Ammon's horn (tissue), 1 donor: ENCODE measurements around the gene SARM1.
A peak's percentile ranks its signal among the peaks of the same experiment; 100 is the strongest.
"Not testable (repeated sequence)": the region's sequence is repeated elsewhere in the genome, so short reads cannot be mapped to it uniquely, and the experiment has no call there.

ENCODE experiments used
- DNase-seq: peaks from one replicate; pipeline ENCODE4 v3.0.0-alpha.2; 2016; ENCODE audit warnings: low spot score

The SARM1 gene

GRCh38 chr17:28425206-28425605 lies 53.7 kb downstream of the SARM1 start:
- DNase-seq = no peak

- DNase-seq = no peak
These were observed 54.6 kb downstream of the SARM1 start for GRCh38 chr17:28426081-28426519.

DNA sequence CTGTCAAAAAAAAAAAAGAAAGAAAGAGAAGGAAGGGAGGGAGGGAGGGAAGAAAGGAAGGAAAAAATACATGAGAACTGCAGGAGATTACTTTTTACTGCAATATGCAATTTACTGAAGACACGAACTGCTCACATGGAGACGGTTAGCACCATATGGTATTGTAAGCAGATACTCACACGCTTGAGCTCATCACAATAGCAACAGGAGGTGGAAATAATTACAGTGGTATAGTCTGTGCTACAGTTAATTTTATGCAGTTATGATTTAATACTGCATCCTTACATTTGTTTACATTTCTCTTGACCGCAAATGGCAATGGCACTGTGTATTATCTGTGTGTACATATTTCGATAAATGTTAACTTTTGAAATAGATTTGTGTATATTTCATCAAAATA lies 55.9 kb downstream of the SARM1 start:
- DNase-seq = peak; percentile 54

- DNase-seq = not testable (repeated sequence)
These were observed 56.5 kb downstream of the SARM1 start for GRCh38 chr17:28427982-28428381.

DNA sequence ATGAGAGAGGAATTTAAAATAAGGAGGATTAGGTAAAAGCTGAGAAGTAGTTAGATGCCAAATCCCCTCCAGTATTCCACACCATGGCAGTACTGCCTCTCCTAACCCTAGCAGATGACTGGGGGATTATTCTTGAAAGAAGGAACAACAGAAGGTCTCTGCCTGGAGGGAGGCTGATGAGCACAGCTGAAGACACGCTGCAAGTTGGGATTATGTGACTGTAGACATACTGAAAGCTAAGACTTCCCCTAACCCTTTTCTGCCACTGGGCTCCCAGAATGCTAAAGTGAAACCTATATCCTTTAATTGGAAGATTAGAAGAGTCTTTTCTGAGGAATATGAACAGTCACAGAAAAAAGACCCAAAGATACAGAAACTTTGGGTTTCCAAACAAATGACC lies 62.2 kb downstream of the SARM1 start:
- DNase-seq = no peak

- DNase-seq = not testable (repeated sequence)
These were observed 62.8 kb downstream of the SARM1 start for GRCh38 chr17:28434326-28434725.

- no peak for DNase-seq
These were observed 72.6 kb downstream of the SARM1 start for GRCh38 chr17:28443901-28444638.

DNA sequence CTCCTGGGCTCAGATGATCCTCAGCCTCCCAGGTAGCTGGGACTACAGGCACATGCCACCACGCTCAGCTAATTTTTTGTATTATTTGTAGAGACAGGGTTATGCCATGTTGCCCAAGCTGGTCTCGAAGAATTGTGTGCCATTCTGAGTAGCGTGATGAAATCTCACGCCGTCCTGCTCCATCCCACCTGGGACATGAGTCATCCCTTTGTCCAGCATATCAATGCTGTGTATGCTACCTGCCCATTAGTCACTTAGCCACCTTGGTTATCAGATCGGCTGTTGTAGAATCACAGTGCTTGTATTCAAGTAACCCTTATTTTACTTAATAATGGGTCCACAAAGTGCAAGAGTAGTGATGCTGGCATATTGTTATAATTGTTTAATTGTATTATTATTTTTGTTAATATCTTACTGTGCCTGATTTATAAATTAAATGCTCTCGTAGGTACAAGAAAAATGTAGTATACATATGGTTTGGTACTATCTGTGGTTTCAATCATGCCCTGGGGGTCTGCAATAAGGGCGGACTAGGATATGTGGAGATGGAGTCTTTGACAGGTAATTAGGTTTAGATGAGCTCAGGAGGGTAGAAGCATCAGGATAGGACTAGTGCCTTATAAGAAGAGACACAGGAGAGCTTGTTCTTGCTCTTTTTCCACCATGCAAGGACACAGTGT lies 75.4 kb downstream of the SARM1 start:
- DNase-seq = no peak

DNA sequence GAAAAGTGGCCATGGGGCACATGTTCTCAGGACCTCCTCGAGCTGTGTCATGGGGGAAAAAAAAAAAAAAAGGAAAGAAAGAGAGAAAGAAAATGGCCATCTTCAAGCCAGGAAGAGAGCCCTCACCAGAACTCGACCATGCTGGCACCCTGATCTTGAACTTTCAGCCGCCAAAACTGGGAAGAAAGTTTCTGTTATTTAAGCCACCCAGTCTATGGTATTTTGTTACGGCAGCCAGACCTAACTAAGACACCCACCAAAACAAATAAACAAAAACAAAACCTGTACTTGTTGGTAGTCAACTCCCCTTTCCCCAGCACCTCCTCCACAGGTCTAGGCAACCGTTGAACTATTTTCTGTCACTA lies 75.9 kb downstream of the SARM1 start:
- DNase-seq = no peak

DNA sequence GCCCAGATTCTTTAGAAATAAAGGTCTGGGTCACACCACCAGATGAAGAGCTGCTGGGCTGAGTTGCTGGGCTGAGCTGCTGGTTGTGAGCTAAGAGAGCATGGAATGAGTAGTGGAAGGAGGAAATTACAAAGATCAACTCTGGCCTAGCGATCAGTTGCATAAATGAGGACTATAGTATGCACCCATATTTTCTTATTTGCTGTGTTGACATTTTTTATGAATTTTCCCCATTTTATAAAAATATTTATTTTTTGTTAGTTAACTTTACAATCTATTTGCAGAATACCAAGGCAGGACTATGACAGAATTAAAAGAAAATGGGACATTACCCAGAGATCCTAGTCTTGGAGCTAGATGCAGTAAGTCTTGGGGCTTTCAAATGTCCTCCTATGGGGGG lies 78.4 kb downstream of the SARM1 start:
- no peak for DNase-seq
